OCI-LY7 (cell line): ENCODE data around the gene CHRDL1. TPM values are rescaled to one million over a fixed set of nuclear protein-coding genes. Genes with fewer than 3 reads are reported as not detected.

ENCODE experiments used
- BruUV-seq: library from RNA; stranded (reverse); fragments of 400-500 nt; replicated peaks from 2 replicates; lab custom pipeline; 2021; lab: Mats Ljungman, UMichigan
- CTCF ChIA-PET: fragments of 300-600 bp; sonication (Branson Sonifier 250); formaldehyde crosslinking; loops from one replicate; lab custom pipeline; 2022; ENCODE audit warnings: antibody characterized with exemption; ENCODE audit not compliant: unreplicated experiment; lab: Charles Lee
- POLR2A ChIA-PET: fragments of 300-600 bp; sonication (Branson Sonifier 250); formaldehyde crosslinking; loops from one replicate; lab custom pipeline; 2022; ENCODE audit warnings: antibody characterized with exemption; lab: Charles Lee
- DNase-seq: peaks from one replicate; pipeline ENCODE4 v3.0.0-alpha.2; 2015; ENCODE audit warnings: low spot score
- H2AFZ ChIP-seq: fragments of 200-600 bp; sonication (generic), shearing (Covaris generic); 2 replicates; pipeline ENCODE4 v1.6.1; 2014; ENCODE audit warnings: mild to moderate bottlenecking, antibody characterized with exemption, low read length, moderate library complexity
- H3K27ac ChIP-seq: fragments of 200-600 bp; sonication (generic); 2 replicates; pipeline ENCODE4 v1.5.1; 2014; ENCODE audit warnings: mixed run types, low read depth, mild to moderate bottlenecking, moderate library complexity, low read length, inconsistent platforms; ENCODE audit not compliant: poor library complexity, severe bottlenecking
- H3K36me3 ChIP-seq: fragments of 200-600 bp; sonication (generic); 2 replicates; pipeline ENCODE4 v1.6.1; 2014; ENCODE audit warnings: mild to moderate bottlenecking, antibody characterized with exemption, low read length, moderate library complexity, mixed read lengths; ENCODE audit not compliant: insufficient read depth
- H3K4me1 ChIP-seq: fragments of 200-600 bp; sonication (generic); 2 replicates; pipeline ENCODE4 v1.5.1; 2014; ENCODE audit warnings: mild to moderate bottlenecking, low read length; ENCODE audit not compliant: insufficient read depth, poor library complexity, severe bottlenecking
- H3K4me2 ChIP-seq: fragments of 200-600 bp; sonication (generic); 2 replicates; pipeline ENCODE4 v1.6.1; 2014; ENCODE audit warnings: mild to moderate bottlenecking, low read length
- H3K4me3 ChIP-seq: fragments of 200-600 bp; sonication (generic); 2 replicates; pipeline ENCODE4 v1.5.1; 2014; ENCODE audit warnings: mild to moderate bottlenecking, low read depth, low read length; ENCODE audit not compliant: poor library complexity, severe bottlenecking
- H3K79me2 ChIP-seq: fragments of 200-600 bp; sonication (generic); 2 replicates; pipeline ENCODE4 v1.6.1; 2016; ENCODE audit warnings: low read depth, mild to moderate bottlenecking, low read length, moderate library complexity, mixed read lengths; ENCODE audit not compliant: insufficient read depth
- H3K9me2 ChIP-seq: fragments of 200-600 bp; sonication (generic); 2 replicates; pipeline ENCODE4 v1.6.1; 2016; ENCODE audit warnings: mild to moderate bottlenecking, low read length, mixed read lengths; ENCODE audit not compliant: insufficient read depth
- H3K9me3 ChIP-seq: fragments of 200-600 bp; sonication (generic); 2 replicates; pipeline ENCODE4 v1.6.1; 2014; ENCODE audit warnings: mild to moderate bottlenecking, mixed run types, low read length, mixed read lengths
- H4K20me1 ChIP-seq: fragments of 200-600 bp; sonication (generic); 2 replicates; pipeline ENCODE4 v1.6.1; 2014; ENCODE audit warnings: mild to moderate bottlenecking, antibody characterized with exemption, low read length, moderate library complexity, mixed read lengths; ENCODE audit not compliant: insufficient read depth
- EZH2phosphoT487 ChIP-seq: fragments of 200-600 bp; sonication (generic); IDR thresholded peaks from 2 replicates; pipeline ENCODE4 v1.6.1; 2018; ENCODE audit warnings: low read depth, borderline replicate concordance, mild to moderate bottlenecking, mixed run types, antibody characterized with exemption, low read length, moderate library complexity, mixed read lengths
- intact Hi-C: fragments of 100-400 bp; cut with micrococcal nuclease; formaldehyde crosslinking; loops from one replicate; pipeline ENCODE4 v1.10.0; 2022; ENCODE audit not compliant: unreplicated experiment
- total RNA-seq, 2 experiments: library from RNA; depleted of rRNA in 1 of 2; stranded (reverse); fragments of >200 nt in 1 of 2; shearing (Covaris generic) in 1 of 2; gene quantifications; 2 replicates each; pipeline ENCODE4 v1.2.3, GENCODE V29; 2014 to 2022
- TF ChIP-seq, protein P1 (sequence below): fragments of 200-600 bp; sonication (generic); conservative IDR thresholded peaks from 2 replicates; pipeline ENCODE4 v1.5.1; 2014; ENCODE audit warnings: mild to moderate bottlenecking, antibody characterized with exemption, low read length, moderate library complexity, mixed read lengths

The CHRDL1 gene
- total RNA-seq, 2 experiments from 2014 or later = not detected

DNA sequence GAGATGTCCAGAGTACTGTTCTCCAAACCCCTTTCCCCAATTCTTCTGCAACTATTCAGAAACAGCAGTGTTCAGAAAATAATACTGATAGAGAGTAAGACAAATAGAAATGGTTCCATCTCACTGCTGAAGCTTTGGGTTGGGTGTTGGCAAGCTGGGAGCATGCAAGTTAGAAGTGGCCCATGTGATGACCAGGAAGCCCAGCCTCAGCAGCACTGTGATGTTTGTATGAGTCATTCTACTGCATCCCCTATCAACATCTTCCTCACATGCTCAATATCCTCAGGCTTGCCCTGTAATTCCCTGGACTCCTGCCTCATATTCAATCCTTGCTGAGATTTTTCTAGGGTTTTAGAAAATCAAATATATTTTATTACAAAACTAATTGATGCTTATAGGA is 96.5 kb downstream of the CHRDL1 start:
- no TSS peak for BruUV-seq
- POLR2A ChIA-PET = no interaction called here
- H3K4me1 ChIP-seq = no peaks in the 10 kb centered on the region
- no peaks in the 10 kb centered on the region for H4K20me1 ChIP-seq
- intact Hi-C loops = no loop called here
- no peak for TF ChIP-seq EZH2phosphoT487
- TF ChIP-seq, protein P1, sequence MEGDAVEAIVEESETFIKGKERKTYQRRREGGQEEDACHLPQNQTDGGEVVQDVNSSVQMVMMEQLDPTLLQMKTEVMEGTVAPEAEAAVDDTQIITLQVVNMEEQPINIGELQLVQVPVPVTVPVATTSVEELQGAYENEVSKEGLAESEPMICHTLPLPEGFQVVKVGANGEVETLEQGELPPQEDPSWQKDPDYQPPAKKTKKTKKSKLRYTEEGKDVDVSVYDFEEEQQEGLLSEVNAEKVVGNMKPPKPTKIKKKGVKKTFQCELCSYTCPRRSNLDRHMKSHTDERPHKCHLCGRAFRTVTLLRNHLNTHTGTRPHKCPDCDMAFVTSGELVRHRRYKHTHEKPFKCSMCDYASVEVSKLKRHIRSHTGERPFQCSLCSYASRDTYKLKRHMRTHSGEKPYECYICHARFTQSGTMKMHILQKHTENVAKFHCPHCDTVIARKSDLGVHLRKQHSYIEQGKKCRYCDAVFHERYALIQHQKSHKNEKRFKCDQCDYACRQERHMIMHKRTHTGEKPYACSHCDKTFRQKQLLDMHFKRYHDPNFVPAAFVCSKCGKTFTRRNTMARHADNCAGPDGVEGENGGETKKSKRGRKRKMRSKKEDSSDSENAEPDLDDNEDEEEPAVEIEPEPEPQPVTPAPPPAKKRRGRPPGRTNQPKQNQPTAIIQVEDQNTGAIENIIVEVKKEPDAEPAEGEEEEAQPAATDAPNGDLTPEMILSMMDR = no peak
- CTCF ChIA-PET = no interaction called here
- H3K79me2 ChIP-seq = no peaks in the 10 kb centered on the region
- no peaks in the 10 kb centered on the region for H3K9me2 ChIP-seq
- no peak overlapping the region for H3K27ac ChIP-seq
- H3K9me3 ChIP-seq = no peaks in the 10 kb centered on the region
- DNase-seq = no peak
- no peak overlapping the region for H3K4me2 ChIP-seq
- no peak overlapping the region for H3K4me3 ChIP-seq
- no peak overlapping the region for H2AFZ ChIP-seq
- no peaks in the 10 kb centered on the region for H3K36me3 ChIP-seq

DNA sequence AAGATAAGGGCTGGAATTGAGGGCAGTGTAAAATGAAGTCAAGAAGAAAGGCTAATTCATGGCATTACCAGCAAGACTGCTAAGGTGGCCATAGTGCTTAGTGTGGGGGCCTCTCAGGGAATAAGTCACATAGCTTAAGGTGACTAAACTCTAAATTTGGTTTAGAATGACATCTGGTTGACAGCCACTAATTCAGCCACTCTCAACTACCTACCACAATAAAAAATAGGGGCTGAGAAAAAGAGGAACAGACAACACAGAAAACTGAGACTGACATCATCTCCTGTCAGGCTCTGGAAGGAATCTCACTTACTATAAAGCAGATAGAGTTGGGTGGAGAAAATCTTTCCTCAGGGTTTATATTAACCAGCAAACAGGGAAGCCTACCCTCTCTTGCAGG is 96.9 kb downstream of the CHRDL1 start:
- no TSS peak for BruUV-seq

DNA sequence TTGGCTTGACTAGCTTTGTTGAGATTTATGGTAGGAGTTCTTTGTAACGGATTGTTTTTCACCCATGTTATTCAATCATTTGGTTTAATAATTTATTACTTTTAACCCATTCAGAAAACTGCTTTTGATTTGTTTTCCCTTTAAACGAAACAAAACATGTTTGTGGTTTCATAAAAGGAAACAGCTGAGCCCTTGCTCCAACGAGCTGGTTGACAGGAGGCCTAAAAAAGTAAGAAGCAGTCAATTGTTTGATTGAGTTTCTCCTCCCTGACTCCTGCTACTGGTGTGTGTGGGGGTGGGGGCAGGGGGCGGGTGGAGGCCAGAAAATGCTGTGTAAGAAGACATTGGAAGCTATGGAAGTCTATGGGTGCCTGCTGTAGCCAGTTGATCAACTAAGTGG is 102.8 kb downstream of the CHRDL1 start:
- H4K20me1 ChIP-seq = no peaks in the 10 kb centered on the region
- no peak overlapping the region for H3K27ac ChIP-seq
- POLR2A ChIA-PET = no interaction called here
- no peaks in the 10 kb centered on the region for H3K4me1 ChIP-seq
- no peaks in the 10 kb centered on the region for H3K79me2 ChIP-seq
- no peaks in the 10 kb centered on the region for H3K36me3 ChIP-seq
- DNase-seq = no peak
- intact Hi-C loops = no loop called here
- BruUV-seq = no TSS peak
- no peak overlapping the region for H3K4me2 ChIP-seq
- no peak overlapping the region for H3K4me3 ChIP-seq
- TF ChIP-seq EZH2phosphoT487 = no peak
- TF ChIP-seq, protein P1 = no peak
- no peaks in the 10 kb centered on the region for H3K9me2 ChIP-seq
- no peak overlapping the region for H2AFZ ChIP-seq
- no peaks in the 10 kb centered on the region for H3K9me3 ChIP-seq
- CTCF ChIA-PET = no interaction called here

More for the DNA sequence above, 96.9 kb downstream of the CHRDL1 start:
- no peak for TF ChIP-seq EZH2phosphoT487
- TF ChIP-seq, protein P1 = no peak
- H4K20me1 ChIP-seq = no peaks in the 10 kb centered on the region
- H3K4me3 ChIP-seq = no peak overlapping the region
- no peak overlapping the region for H2AFZ ChIP-seq
- POLR2A ChIA-PET = no interaction called here
- no peaks in the 10 kb centered on the region for H3K9me2 ChIP-seq
- H3K36me3 ChIP-seq = no peaks in the 10 kb centered on the region
- H3K27ac ChIP-seq = no peak overlapping the region
- H3K9me3 ChIP-seq = no peaks in the 10 kb centered on the region
- no peak for DNase-seq
- H3K79me2 ChIP-seq = no peaks in the 10 kb centered on the region
- intact Hi-C loops = no loop called here
- no peak overlapping the region for H3K4me2 ChIP-seq
- H3K4me1 ChIP-seq = no peaks in the 10 kb centered on the region
- CTCF ChIA-PET = no interaction called here
